Measurements from ENCODE around the gene RUFY4.
"Not testable (repeated sequence)": the region's sequence is repeated elsewhere in the genome, so short reads cannot be mapped to it uniquely, and the experiment has no call there.

GRCh38 chr2:218044599-218044998 is 24.5 kb upstream of the RUFY4 start:
- TF ChIP-seq CTCF, POLR2A (IDR thresholded peaks at IDR 0.05): not testable (repeated sequence)

All from testis (tissue), 2 donors.